A673 (cell line): ENCODE data around the gene SDF2. TPM values are rescaled to one million over a fixed set of nuclear protein-coding genes. Genes with fewer than 3 reads are reported as not detected.
A peak's percentile ranks its signal among the peaks of the same experiment; 100 is the strongest.
"Not testable (repeated sequence)": the region's sequence is repeated elsewhere in the genome, so short reads cannot be mapped to it uniquely, and the experiment has no call there.

Experiments used
- BruUV-seq: library from RNA; stranded (reverse); fragments of 400-500 nt; replicated peaks from 2 replicates; lab custom pipeline; 2021; lab: Mats Ljungman, UMichigan
- CTCF ChIA-PET: fragments of 300-600 bp; sonication (Branson Sonifier 250); formaldehyde crosslinking; loops from one replicate; lab custom pipeline; 2022; ENCODE audit warnings: antibody characterized with exemption; lab: Charles Lee
- POLR2A ChIA-PET: fragments of 300-600 bp; sonication (Branson Sonifier 250); formaldehyde crosslinking; loops from one replicate; lab custom pipeline; 2022; ENCODE audit warnings: antibody characterized with exemption; ENCODE audit not compliant: low non-redundant PET; lab: Charles Lee
- DNase-seq: peaks from one replicate; pipeline ENCODE4 v3.0.0-alpha.2; 2015; ENCODE audit warnings: low spot score
- H3K27ac ChIP-seq: fragments of 200-600 bp; sonication (generic); 2 replicates; pipeline ENCODE4 v1.5.1; 2016; ENCODE audit warnings: mixed run types, low read depth, mild to moderate bottlenecking, mixed read lengths, antibody characterized with exemption, low read length; ENCODE audit not compliant: poor library complexity, severe bottlenecking
- H3K27me3 ChIP-seq: fragments of 200-600 bp; sonication (generic); replicated peaks from 2 replicates; pipeline ENCODE4 v1.6.1; 2017; ENCODE audit warnings: mixed run types, low read depth, mild to moderate bottlenecking, mixed read lengths, antibody characterized with exemption, low read length; ENCODE audit not compliant: insufficient read depth, poor library complexity
- H3K36me3 ChIP-seq: fragments of 200-600 bp; sonication (generic); 2 replicates; pipeline ENCODE4 v1.6.1; 2016; ENCODE audit warnings: mixed run types, mild to moderate bottlenecking, mixed read lengths, antibody characterized with exemption, low read length; ENCODE audit not compliant: insufficient read depth, poor library complexity, severe bottlenecking
- H3K4me1 ChIP-seq: fragments of 200-600 bp; sonication (generic); 2 replicates; pipeline ENCODE4 v1.6.1; 2017; ENCODE audit warnings: mixed run types, mild to moderate bottlenecking, mixed read lengths, antibody characterized with exemption, low read length; ENCODE audit not compliant: insufficient read depth, poor library complexity, severe bottlenecking
- H3K4me3 ChIP-seq: fragments of 200-600 bp; sonication (generic); 2 replicates; pipeline ENCODE4 v1.5.1; 2016; ENCODE audit warnings: low read depth, mixed run types, mild to moderate bottlenecking, mixed read lengths, low read length; ENCODE audit not compliant: poor library complexity, severe bottlenecking
- H3K9me3 ChIP-seq: fragments of 200-600 bp; sonication (generic); 2 replicates; pipeline ENCODE4 v1.6.1; 2016; ENCODE audit warnings: mixed run types, low read depth, mild to moderate bottlenecking, mixed read lengths, antibody characterized with exemption, low read length; ENCODE audit not compliant: poor library complexity, severe bottlenecking
- CTCF ChIP-seq: fragments of 300-800, 200-600 bp; sonication (generic); conservative IDR thresholded peaks from 2 replicates; pipeline ENCODE4 v1.5.1; 2017; ENCODE audit warnings: low read depth, mild to moderate bottlenecking, antibody characterized with exemption, low read length, moderate library complexity, mixed read lengths
- EZH2 ChIP-seq: fragments of 200-600 bp; sonication (generic); IDR thresholded peaks from 2 replicates; pipeline ENCODE4 v1.6.1; 2017; ENCODE audit warnings: borderline replicate concordance, low read depth, mild to moderate bottlenecking, mixed read lengths, antibody characterized with exemption, low read length; ENCODE audit not compliant: poor library complexity, severe bottlenecking
- intact Hi-C: fragments of 100-400 bp; cut with micrococcal nuclease; formaldehyde crosslinking; loops from one replicate; pipeline ENCODE4 v1.10.0; 2022; ENCODE audit not compliant: unreplicated experiment
- total RNA-seq: library from RNA; stranded (reverse); gene quantifications from 2 replicates; pipeline ENCODE4 v1.2.3, GENCODE V29; 2021

Gene SDF2
- total RNA-seq, 1 experiment from 2014 or later = 41.6 TPM

GRCh38 chr17:28665994-28666393 lies 4.3 kb upstream of the SDF2 start:
- TF ChIP-seq EZH2 = no peak
- no peak for TF ChIP-seq CTCF
- Histone ChIP-seq H3K9me3 (no peaks in the 10 kb centered on the region), H3K27ac (no peak overlapping the region), H3K27me3 (no peaks in the 10 kb centered on the region), H3K4me3 (no peak overlapping the region), H3K4me1 (peaks cover 14% of the 10 kb centered on the region), H3K36me3 (peaks cover 21% of the 10 kb centered on the region)
- BruUV-seq = no TSS peak
- intact Hi-C loops = no loop called here
- POLR2A ChIA-PET = no interaction called here
- CTCF ChIA-PET = no interaction called here
- no peak for DNase-seq

- H3K4me3 ChIP-seq = peak overlapping the region; percentile 85
- no TSS peak for BruUV-seq
- no peaks in the 10 kb centered on the region for H3K27me3 ChIP-seq
- peaks cover 13% of the 10 kb centered on the region for H3K36me3 ChIP-seq
- TF ChIP-seq CTCF (no peak), EZH2 (no peak)
- H3K9me3 ChIP-seq = no peaks in the 10 kb centered on the region
- peak overlapping the region; percentile 96 for H3K27ac ChIP-seq
- ChIA-PET CTCF (interaction anchor here (0.6 kb wide), 1 partner anchor 17 kb away, joined by 3 read pairs; no protein-coding TSS in a partner anchor), POLR2A (no interaction called here)
- no peak for DNase-seq
- peaks cover 18% of the 10 kb centered on the region for H3K4me1 ChIP-seq
- intact Hi-C loops = loop anchor here (5.0 kb wide), 1 partner anchor 49 kb away; the partner anchor contains the start of gene PROCA1
Observed at GRCh38 chr17:28663723-28664122, 2.0 kb upstream of the SDF2 start.

GRCh38 chr17:28662527-28662829 lies 772 bp upstream of the SDF2 start:
- intact Hi-C loops = loop anchor here (5.0 kb wide), 1 partner anchor 50 kb away; the partner anchor contains the start of gene PROCA1
- TF ChIP-seq CTCF = no peak
- no peak for TF ChIP-seq EZH2
- POLR2A ChIA-PET = no interaction called here
- H3K4me3 ChIP-seq = peak overlapping the region; percentile 85
- peak overlapping the region; percentile 96 for H3K27ac ChIP-seq
- CTCF ChIA-PET = no interaction called here
- DNase-seq = no peak
- H3K4me1 ChIP-seq = peaks cover 18% of the 10 kb centered on the region
- peaks cover 7% of the 10 kb centered on the region for H3K36me3 ChIP-seq
- TSS peak; percentile 57 for BruUV-seq
- no peaks in the 10 kb centered on the region for H3K27me3 ChIP-seq
- no peaks in the 10 kb centered on the region for H3K9me3 ChIP-seq

- CTCF ChIA-PET, H3K27ac ChIP-seq, H3K36me3 ChIP-seq, POLR2A ChIA-PET, DNase-seq, BruUV-seq, H3K9me3 ChIP-seq, H3K27me3 ChIP-seq, intact Hi-C loops, H3K4me3 ChIP-seq: not testable (repeated sequence)
- H3K4me1 ChIP-seq = peaks cover 18% of the 10 kb centered on the region
Observed at GRCh38 chr17:28659497-28659881, 2.2 kb downstream of the SDF2 start.

GRCh38 chr17:28658766-28659496 lies 2.8 kb downstream of the SDF2 start:
- H3K27ac ChIP-seq, DNase-seq, H3K9me3 ChIP-seq, BruUV-seq, intact Hi-C loops, H3K27me3 ChIP-seq, H3K36me3 ChIP-seq, POLR2A ChIA-PET, H3K4me3 ChIP-seq: not testable (repeated sequence)
- peaks cover 18% of the 10 kb centered on the region for H3K4me1 ChIP-seq
- CTCF ChIA-PET = interaction anchor here (0.8 kb wide), 1 partner anchor 114 kb away, joined by 8 read pairs; no protein-coding TSS in a partner anchor
